GM23248 (cell line): ENCODE measurements around the gene CNP.

ENCODE experiments used
- EZH2 ChIP-seq: fragments of 200-600 bp; sonication (generic); IDR thresholded peaks from 2 replicates; pipeline ENCODE4 v1.6.1; 2018; ENCODE audit warnings: antibody characterized with exemption, mild to moderate bottlenecking; ENCODE audit not compliant: insufficient read depth, poor library complexity, severe bottlenecking
- EZH2phosphoT487 ChIP-seq: fragments of 200-600 bp; sonication (generic); IDR thresholded peaks from 2 replicates; pipeline ENCODE4 v1.6.1; 2018; ENCODE audit warnings: antibody characterized with exemption, moderate library complexity, mild to moderate bottlenecking, low read depth; ENCODE audit not compliant: insufficient read depth

- TF ChIP-seq EZH2 = no peak
- TF ChIP-seq EZH2phosphoT487 = no peak
Observed at GRCh38 chr17:41982026-41982760, 15.6 kb downstream of the CNP start.
